Osteoblast (primary cell): Measurements from ENCODE around the gene IL17RD. TPM values are rescaled to one million over a fixed set of nuclear protein-coding genes. Genes with fewer than 3 reads are reported as not detected.

ENCODE experiments used
- DNase-seq: peaks from one replicate; pipeline ENCODE4 v3.0.0; 2011; ENCODE audit warnings: low spot score, mixed read lengths; ENCODE audit not compliant: insufficient read length; ENCODE audit errors: missing footprints
- H2AFZ ChIP-seq: 2 replicates; pipeline ENCODE4 v1.6.0; 2011; ENCODE audit warnings: mild to moderate bottlenecking, low read length
- H3K27ac ChIP-seq: 2 replicates; pipeline ENCODE4 v1.5.1; 2011; ENCODE audit warnings: mild to moderate bottlenecking, low read depth, low read length, moderate library complexity
- H3K27me3 ChIP-seq: 2 replicates; pipeline ENCODE4 v1.6.0; 2012; ENCODE audit warnings: mild to moderate bottlenecking, control low read depth, inconsistent platforms, low read length, moderate library complexity; ENCODE audit not compliant: insufficient read depth
- H3K36me3 ChIP-seq: 2 replicates; pipeline ENCODE4 v1.5.1; 2011; ENCODE audit warnings: mild to moderate bottlenecking, low read length, control low read depth, moderate library complexity; ENCODE audit not compliant: insufficient read depth
- H3K4me1 ChIP-seq: 2 replicates; pipeline ENCODE4 v1.5.1; 2011; ENCODE audit warnings: mild to moderate bottlenecking, low read length, control low read depth, moderate library complexity; ENCODE audit not compliant: insufficient read depth
- H3K4me2 ChIP-seq: 2 replicates; pipeline ENCODE4 v1.6.0; 2011; ENCODE audit warnings: mild to moderate bottlenecking, low read length; ENCODE audit not compliant: insufficient read depth
- H3K4me3 ChIP-seq: fragments of 200-600 bp; sonication (generic); 3 replicates; pipeline ENCODE4 v1.5.1; 2012; ENCODE audit warnings: mild to moderate bottlenecking, low read length, inconsistent platforms; ENCODE audit not compliant: insufficient read depth
- H3K79me2 ChIP-seq: 2 replicates; pipeline ENCODE4 v1.6.0; 2012; ENCODE audit warnings: mild to moderate bottlenecking, low read length, control low read depth, inconsistent platforms; ENCODE audit not compliant: insufficient read depth
- H3K9me3 ChIP-seq: 2 replicates; pipeline ENCODE4 v1.5.1; 2011; ENCODE audit warnings: low read depth, low read length, control low read depth
- H4K20me1 ChIP-seq: 2 replicates; pipeline ENCODE4 v1.6.0; 2012; ENCODE audit warnings: mild to moderate bottlenecking, low read length, control low read depth; ENCODE audit not compliant: insufficient read depth
- CTCF ChIP-seq: IDR thresholded peaks from 2 replicates; pipeline ENCODE4 v1.5.1; 2011; ENCODE audit warnings: mild to moderate bottlenecking, low read depth, low read length, moderate library complexity; ENCODE audit errors: extremely low read depth
- total RNA-seq: library from RNA; depleted of rRNA; stranded (reverse); fragments of >200 nt; gene quantifications from 2 replicates; pipeline ENCODE4 v1.2.3, GENCODE V29; 2012

The IL17RD gene
- total RNA-seq, 1 donor, result 2.2 TPM

DNA sequence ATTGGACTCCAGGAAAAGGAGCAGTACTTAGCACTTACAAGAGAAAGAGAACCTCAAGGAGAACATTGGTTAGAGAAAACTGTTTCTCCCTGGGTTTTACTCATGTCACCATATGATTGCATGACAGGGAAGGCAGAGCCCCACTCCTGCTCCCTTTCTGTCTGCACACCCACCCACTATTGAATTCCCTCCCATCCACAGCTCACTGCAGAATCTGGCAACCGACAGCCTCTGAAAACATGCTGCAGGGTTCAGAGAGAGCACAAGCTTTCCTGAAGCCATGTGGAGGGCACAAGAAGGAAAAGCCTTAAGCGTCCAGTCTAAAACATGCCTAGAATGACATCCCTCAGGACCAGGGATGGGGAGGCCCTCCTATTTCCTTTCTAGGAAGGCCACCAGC lies 3.0 kb upstream of the IL17RD start:
- Histone ChIP-seq H3K79me2 (no peaks in the 10 kb centered on the region), H3K4me3 (no peak overlapping the region), H4K20me1 (no peaks in the 10 kb centered on the region), H3K4me2 (no peak overlapping the region), H3K27me3 (peaks cover 35% of the 10 kb centered on the region), H3K9me3 (no peaks in the 10 kb centered on the region), H3K36me3 (no peaks in the 10 kb centered on the region), H3K4me1 (peaks cover 6% of the 10 kb centered on the region), H2AFZ (no peak overlapping the region), H3K27ac (no peak overlapping the region)
- TF ChIP-seq CTCF, result no peak
- no peak for DNase-seq

GRCh38 chr3:57166660-57167059 lies 1.5 kb upstream of the IL17RD start:
- Histone ChIP-seq H4K20me1 (no peaks in the 10 kb centered on the region), H3K27me3 (peaks cover 44% of the 10 kb centered on the region), H3K4me3 (no peak overlapping the region), H3K4me1 (peaks cover 6% of the 10 kb centered on the region), H3K27ac (no peak overlapping the region), H2AFZ (no peak overlapping the region), H3K4me2 (no peak overlapping the region), H3K79me2 (no peaks in the 10 kb centered on the region), H3K9me3 (no peaks in the 10 kb centered on the region), H3K36me3 (no peaks in the 10 kb centered on the region)
- no peak for TF ChIP-seq CTCF
- DNase-seq, result no peak

- H3K27ac ChIP-seq, result no peak overlapping the region
- no peaks in the 10 kb centered on the region for H3K79me2 ChIP-seq
- no peaks in the 10 kb centered on the region for H4K20me1 ChIP-seq
- H3K4me2 ChIP-seq, result peak overlapping the region; percentile 90
- H3K9me3 ChIP-seq, result no peaks in the 10 kb centered on the region
- TF ChIP-seq CTCF, result no peak
- H3K36me3 ChIP-seq, result no peaks in the 10 kb centered on the region
- H3K4me3 ChIP-seq, result no peak overlapping the region
- peaks cover 51% of the 10 kb centered on the region for H3K27me3 ChIP-seq
- no peak overlapping the region for H2AFZ ChIP-seq
- peaks cover 6% of the 10 kb centered on the region for H3K4me1 ChIP-seq
- no peak for DNase-seq
Observed at GRCh38 chr3:57165641-57166040, 488 bp upstream of the IL17RD start.

DNA sequence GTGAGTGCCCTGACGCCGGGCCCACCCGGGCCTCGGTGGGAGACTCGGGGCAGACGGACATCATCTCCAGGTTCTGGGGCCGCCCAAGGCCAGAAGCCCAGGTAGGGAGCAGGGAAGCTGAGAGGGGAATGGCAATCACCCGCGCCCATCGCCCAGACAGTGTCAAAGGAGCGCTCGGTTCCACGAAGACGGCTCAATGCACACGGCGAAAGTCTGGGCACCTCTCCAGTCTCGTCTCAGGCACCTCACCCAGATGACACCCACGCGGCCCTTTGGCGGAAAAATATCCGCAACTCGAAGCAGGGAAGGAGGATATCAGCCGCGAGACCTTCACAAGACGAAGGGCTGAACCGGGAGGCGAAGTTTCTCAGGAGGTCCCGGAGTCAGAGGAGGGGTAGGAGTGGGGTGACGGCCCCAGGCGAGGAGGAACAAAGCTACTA lies 916 bp downstream of the IL17RD start:
- no peaks in the 10 kb centered on the region for H3K79me2 ChIP-seq
- no peak for DNase-seq
- H3K4me3 ChIP-seq, result peak overlapping the region; percentile 74
- H3K27ac ChIP-seq, result no peak overlapping the region
- H4K20me1 ChIP-seq, result no peaks in the 10 kb centered on the region
- peak overlapping the region; percentile 90 for H3K4me2 ChIP-seq
- no peaks in the 10 kb centered on the region for H3K9me3 ChIP-seq
- H3K36me3 ChIP-seq, result no peaks in the 10 kb centered on the region
- peaks cover 51% of the 10 kb centered on the region for H3K27me3 ChIP-seq
- H3K4me1 ChIP-seq, result peaks cover 3% of the 10 kb centered on the region
- TF ChIP-seq CTCF, result no peak
- peak overlapping the region; percentile 74 for H2AFZ ChIP-seq
